Muscle layer of duodenum (tissue), 2 donors: ENCODE data around the gene KDM6B.
A peak's percentile ranks its signal among the peaks of the same experiment; 100 is the strongest.

ENCODE experiments used
- H3K27ac ChIP-seq: one replicate; pipeline ENCODE4 v1.7.0; 2013; ENCODE audit warnings: mild to moderate bottlenecking, low read length
- H3K27me3 ChIP-seq: one replicate; pipeline ENCODE4 v1.7.0; 2013; ENCODE audit warnings: low read depth, mild to moderate bottlenecking, control low read depth, low read length
- H3K36me3 ChIP-seq, 2 donors: one replicate each; pipeline ENCODE4 v1.7.0; 2013; ENCODE audit warnings: low read length in 2 of 2, control low read depth in 1 of 2, mild to moderate bottlenecking in 1 of 2; ENCODE audit not compliant: insufficient read depth in 2 of 2, control insufficient read depth in 1 of 2
- H3K4me1 ChIP-seq, 2 donors: one replicate each; pipeline ENCODE4 v1.7.0; 2013; ENCODE audit warnings: low read length in 2 of 2, mild to moderate bottlenecking in 2 of 2, control low read depth in 1 of 2, moderate library complexity in 1 of 2; ENCODE audit not compliant: insufficient read depth in 2 of 2, control insufficient read depth in 1 of 2
- H3K4me3 ChIP-seq, 2 donors: one replicate each; pipeline ENCODE4 v1.7.0; 2013; ENCODE audit warnings: low read length in 2 of 2, low read depth in 1 of 2, mild to moderate bottlenecking in 1 of 2
- H3K9me3 ChIP-seq, 2 donors: one replicate each; pipeline ENCODE4 v1.7.0; 2013; ENCODE audit warnings: low read length in 2 of 2, control low read depth in 1 of 2, mild to moderate bottlenecking in 1 of 2; ENCODE audit not compliant: control insufficient read depth in 1 of 2
- donor health status: healthy.

The KDM6B gene

DNA sequence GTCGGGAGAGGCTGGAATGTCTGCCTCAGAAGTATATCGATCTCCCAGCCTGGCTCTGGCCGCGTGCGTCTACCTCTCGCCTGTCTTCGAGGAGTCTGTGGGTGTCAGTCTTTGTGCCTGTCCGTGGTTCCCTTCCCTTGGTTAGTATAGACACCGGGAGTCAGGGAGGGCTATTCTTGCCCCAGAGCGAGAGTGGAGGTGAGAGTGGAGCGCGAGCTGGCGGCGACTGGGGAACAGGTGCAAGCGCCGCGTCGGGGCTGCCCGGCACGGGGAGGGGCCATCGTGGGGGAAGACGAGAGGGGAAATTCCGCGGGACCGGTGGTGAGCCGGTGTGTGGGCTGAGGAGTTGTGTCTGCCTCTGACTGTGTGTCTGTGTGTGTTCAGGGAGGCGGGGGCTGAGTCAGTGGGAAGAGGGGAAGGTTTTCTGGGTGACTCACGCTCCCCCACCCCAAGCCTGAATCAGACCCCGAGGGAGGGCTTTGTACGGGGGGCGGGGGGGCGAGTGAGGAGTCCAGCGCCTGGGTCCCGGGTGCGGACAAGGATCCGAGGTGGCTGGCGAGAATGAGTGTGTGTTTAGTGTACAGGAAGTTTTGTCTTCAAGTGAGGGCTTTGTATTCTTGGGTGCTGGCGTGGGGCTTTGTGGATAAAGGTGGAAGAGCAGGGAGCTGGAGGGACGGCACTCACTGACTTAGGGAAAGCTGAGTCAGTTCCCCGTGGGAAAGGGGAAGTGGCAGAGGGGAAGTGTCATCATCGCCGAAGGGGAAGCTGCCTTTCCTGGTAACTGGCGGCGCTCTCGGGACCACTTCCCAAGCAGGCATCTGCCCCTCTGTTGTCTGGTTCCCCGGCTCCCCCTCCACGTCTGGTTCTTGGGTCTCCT, 8.6 kb downstream of the KDM6B start:
- Histone ChIP-seq H3K4me1 (peaks cover 27 to 42% of the 10 kb centered on the region in 2 donors), H3K27ac (peak overlapping the region; percentile 99), H3K27me3 (no peaks in the 10 kb centered on the region), H3K4me3 (peak overlapping the region; percentile 82 to 89), H3K9me3 (no peaks in the 10 kb centered on the region), H3K36me3 (peaks cover 3 to 52% of the 10 kb centered on the region in 2 donors)

DNA sequence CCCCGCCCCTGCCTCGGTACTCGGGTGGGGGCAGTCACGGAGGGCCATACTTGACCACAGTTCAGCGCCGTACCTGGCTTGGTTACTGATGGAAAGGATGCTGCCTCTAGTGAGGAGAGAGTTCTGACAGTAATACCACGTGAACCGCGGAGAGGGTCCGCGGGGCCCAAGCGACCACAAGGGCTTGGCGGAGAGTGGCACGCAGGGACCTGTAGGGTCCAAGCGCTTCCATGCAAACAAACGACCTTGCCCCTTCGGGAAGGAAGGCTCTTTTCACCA, 9.2 kb downstream of the KDM6B start:
- no peaks in the 10 kb centered on the region for H3K27me3 ChIP-seq
- peaks cover 3 to 56% of the 10 kb centered on the region in 2 donors for H3K36me3 ChIP-seq
- peak overlapping the region; percentile 99 for H3K27ac ChIP-seq
- H3K4me1 ChIP-seq, result peaks cover 27 to 38% of the 10 kb centered on the region in 2 donors
- H3K9me3 ChIP-seq, result no peaks in the 10 kb centered on the region
- H3K4me3 ChIP-seq, result peak overlapping the region; percentile 82 to 89

DNA sequence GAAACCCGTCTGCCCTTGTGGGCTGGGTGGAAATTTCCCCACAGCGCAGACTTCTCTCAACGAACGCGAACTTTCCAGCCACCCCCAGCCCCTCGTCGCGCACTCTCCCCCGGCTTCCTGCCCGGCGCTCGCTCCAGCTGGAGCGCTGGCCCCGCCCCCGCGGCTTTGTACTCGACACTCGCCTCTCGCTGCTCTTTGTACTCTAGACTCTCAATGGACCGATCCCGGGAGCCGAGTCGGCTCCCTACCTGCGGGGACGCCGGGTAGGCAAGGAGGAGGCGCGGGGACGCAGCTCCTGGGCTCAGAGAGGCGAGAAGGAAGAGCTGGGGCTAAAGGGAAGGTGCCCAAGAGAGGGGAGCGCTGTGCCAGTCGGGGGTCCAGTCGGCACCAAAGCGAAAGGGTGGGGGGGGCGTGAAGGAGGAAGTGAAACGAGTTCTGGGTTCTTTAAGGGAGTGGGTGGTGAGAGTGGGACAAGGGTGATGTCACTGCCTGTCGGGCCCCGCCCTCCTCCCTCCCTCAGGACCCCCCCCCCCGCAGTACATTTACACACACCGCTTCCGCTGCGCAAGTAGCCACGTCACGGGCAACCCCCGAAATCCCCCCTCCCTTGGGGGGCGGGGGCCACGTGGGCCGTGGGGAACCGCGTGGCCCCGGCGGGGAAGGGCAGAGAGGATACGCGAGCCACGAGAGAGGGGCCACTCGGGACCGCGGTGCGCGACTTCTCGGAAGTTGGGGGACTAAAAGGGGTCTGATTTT, 9.7 kb downstream of the KDM6B start:
- H3K27ac ChIP-seq, result peak overlapping the region; percentile 99
- peaks cover 25 to 34% of the 10 kb centered on the region in 2 donors for H3K4me1 ChIP-seq
- H3K9me3 ChIP-seq, result no peaks in the 10 kb centered on the region
- peaks cover 3 to 61% of the 10 kb centered on the region in 2 donors for H3K36me3 ChIP-seq
- peak overlapping the region; percentile 82 to 89 for H3K4me3 ChIP-seq
- H3K27me3 ChIP-seq, result no peaks in the 10 kb centered on the region

GRCh38 chr17:7844292-7845154, 10.5 kb downstream of the KDM6B start:
- Histone ChIP-seq H3K27ac (peak overlapping the region; percentile 99), H3K4me3 (peak overlapping the region; percentile 82 to 89), H3K36me3 (peaks cover 5 to 69% of the 10 kb centered on the region in 2 donors), H3K27me3 (no peaks in the 10 kb centered on the region), H3K4me1 (peaks cover 16 to 26% of the 10 kb centered on the region in 2 donors), H3K9me3 (no peaks in the 10 kb centered on the region)

GRCh38 chr17:7845359-7846062, 11.5 kb downstream of the KDM6B start:
- H3K36me3 ChIP-seq, result peaks cover 15 to 79% of the 10 kb centered on the region in 2 donors
- H3K27ac ChIP-seq, result peak overlapping the region; percentile 99
- H3K4me3 ChIP-seq, result peak overlapping the region; percentile 82 to 89
- peaks cover 7 to 18% of the 10 kb centered on the region in 2 donors for H3K4me1 ChIP-seq
- H3K9me3 ChIP-seq, result no peaks in the 10 kb centered on the region
- H3K27me3 ChIP-seq, result no peaks in the 10 kb centered on the region

DNA sequence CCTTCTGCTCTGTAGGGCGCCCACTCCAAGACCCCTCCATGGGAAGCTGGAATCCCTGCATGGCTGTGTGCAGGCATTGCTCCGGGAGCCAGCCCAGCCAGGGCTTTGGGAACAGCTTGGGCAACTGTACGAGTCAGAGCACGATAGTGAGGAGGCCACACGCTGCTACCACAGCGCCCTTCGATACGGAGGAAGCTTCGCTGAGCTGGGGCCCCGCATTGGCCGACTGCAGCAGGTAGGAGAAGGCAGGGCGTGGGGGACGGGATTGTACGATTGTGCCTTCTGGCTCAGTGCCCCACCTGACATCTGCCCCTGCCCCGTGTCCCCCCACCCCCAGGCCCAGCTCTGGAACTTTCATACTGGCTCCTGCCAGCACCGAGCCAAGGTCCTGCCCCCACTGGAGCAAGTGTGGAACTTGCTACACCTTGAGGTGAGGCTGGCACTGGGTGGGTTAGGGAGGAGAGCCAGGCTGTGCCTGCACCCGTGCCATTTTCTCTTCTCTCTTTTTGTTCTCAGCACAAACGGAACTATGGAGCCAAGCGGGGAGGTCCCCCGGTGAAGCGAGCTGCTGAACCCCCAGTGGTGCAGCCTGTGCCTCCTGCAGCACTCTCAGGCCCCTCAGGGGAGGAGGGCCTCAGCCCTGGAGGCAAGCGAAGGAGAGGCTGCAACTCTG, 12.2 kb downstream of the KDM6B start:
- no peak overlapping the region for H3K4me3 ChIP-seq
- no peaks in the 10 kb centered on the region for H3K9me3 ChIP-seq
- peaks cover under 1 to 11% of the 10 kb centered on the region in 2 donors for H3K4me1 ChIP-seq
- H3K27me3 ChIP-seq, result no peaks in the 10 kb centered on the region
- peaks cover 22 to 86% of the 10 kb centered on the region in 2 donors for H3K36me3 ChIP-seq
- H3K27ac ChIP-seq, result no peak overlapping the region

DNA sequence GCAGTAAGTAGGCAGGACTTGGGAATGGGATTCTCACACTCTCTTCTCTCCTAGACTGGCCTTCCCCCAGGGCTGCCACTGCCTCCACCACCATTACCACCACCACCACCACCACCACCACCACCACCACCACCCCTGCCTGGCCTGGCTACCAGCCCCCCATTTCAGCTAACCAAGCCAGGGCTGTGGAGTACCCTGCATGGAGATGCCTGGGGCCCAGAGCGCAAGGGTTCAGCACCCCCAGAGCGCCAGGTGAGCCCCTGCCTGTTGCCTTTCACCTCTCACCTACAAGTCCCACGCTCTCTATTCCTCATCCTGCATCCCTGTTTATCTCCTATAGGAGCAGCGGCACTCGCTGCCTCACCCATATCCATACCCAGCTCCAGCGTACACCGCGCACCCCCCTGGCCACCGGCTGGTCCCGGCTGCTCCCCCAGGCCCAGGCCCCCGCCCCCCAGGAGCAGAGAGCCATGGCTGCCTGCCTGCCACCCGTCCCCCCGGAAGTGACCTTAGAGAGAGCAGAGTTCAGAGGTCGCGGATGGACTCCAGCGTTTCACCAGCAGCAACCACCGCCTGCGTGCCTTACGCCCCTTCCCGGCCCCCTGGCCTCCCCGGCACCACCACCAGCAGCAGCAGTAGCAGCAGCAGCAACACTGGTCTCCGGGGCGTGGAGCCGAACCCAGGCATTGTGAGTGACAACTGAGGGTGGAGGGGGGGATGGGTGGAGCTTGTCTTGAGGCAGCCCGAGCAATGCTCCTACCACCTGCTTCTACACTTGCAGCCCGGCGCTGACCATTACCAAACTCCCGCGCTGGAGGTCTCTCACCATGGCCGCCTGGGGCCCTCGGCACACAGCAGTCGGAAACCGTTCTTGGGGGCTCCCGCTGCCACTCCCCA, 13.0 kb downstream of the KDM6B start:
- Histone ChIP-seq H3K9me3 (no peaks in the 10 kb centered on the region), H3K27ac (no peak overlapping the region), H3K4me3 (no peak overlapping the region), H3K27me3 (no peaks in the 10 kb centered on the region), H3K36me3 (peaks cover 25 to 88% of the 10 kb centered on the region in 2 donors), H3K4me1 (peaks cover 0 to 17% of the 10 kb centered on the region in 2 donors)

GRCh38 chr17:7848131-7848579, 14.1 kb downstream of the KDM6B start:
- Histone ChIP-seq H3K4me1 (peaks cover 0 to 22% of the 10 kb centered on the region in 2 donors), H3K27me3 (no peaks in the 10 kb centered on the region), H3K27ac (no peak overlapping the region), H3K9me3 (no peaks in the 10 kb centered on the region), H3K36me3 (peaks cover 35 to 89% of the 10 kb centered on the region in 2 donors), H3K4me3 (no peak overlapping the region)

DNA sequence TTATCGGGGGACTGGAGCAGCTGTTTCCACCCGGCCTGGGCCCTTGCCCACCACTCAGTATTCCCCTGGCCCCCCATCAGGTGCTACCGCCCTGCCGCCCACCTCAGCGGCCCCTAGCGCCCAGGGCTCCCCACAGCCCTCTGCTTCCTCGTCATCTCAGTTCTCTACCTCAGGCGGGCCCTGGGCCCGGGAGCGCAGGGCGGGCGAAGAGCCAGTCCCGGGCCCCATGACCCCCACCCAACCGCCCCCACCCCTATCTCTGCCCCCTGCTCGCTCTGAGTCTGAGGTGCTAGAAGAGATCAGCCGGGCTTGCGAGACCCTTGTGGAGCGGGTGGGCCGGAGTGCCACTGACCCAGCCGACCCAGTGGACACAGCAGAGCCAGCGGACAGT, 14.7 kb downstream of the KDM6B start:
- Histone ChIP-seq H3K9me3 (no peaks in the 10 kb centered on the region), H3K36me3 (peaks cover 35 to 89% of the 10 kb centered on the region in 2 donors), H3K27me3 (no peaks in the 10 kb centered on the region), H3K27ac (no peak overlapping the region), H3K4me3 (no peak overlapping the region), H3K4me1 (peaks cover 0 to 22% of the 10 kb centered on the region in 2 donors)
